Right lobe of liver (tissue), 4 donors: ENCODE data around the gene AP1G2.

Experiments
- POLR2A ChIP-seq: fragments of 450-650 bp; IDR thresholded peaks from one replicate; pipeline ENCODE4 v1.6.1; 2017; ENCODE audit warnings: antibody characterized with exemption, mild to moderate bottlenecking
- TF ChIP-seq, protein P1 (sequence below), 4 donors: fragments of 200-600 bp in 3 of 4; fragments of 450-650 bp in 1 of 4; IDR thresholded peaks; one replicate each; pipeline versions ENCODE4 v1.5.1 to v1.8.0; 2016 to 2022; ENCODE audit warnings: antibody characterized with exemption in 4 of 4, mild to moderate bottlenecking in 2 of 4
- donor health status: DM: no; HTN: no; CAD: no.
- donor health status: DM: no; HTN: no; CAD: no.
- donor health status: DM: no; HTN: yes; CAD: no.

- TF ChIP-seq, protein P1, sequence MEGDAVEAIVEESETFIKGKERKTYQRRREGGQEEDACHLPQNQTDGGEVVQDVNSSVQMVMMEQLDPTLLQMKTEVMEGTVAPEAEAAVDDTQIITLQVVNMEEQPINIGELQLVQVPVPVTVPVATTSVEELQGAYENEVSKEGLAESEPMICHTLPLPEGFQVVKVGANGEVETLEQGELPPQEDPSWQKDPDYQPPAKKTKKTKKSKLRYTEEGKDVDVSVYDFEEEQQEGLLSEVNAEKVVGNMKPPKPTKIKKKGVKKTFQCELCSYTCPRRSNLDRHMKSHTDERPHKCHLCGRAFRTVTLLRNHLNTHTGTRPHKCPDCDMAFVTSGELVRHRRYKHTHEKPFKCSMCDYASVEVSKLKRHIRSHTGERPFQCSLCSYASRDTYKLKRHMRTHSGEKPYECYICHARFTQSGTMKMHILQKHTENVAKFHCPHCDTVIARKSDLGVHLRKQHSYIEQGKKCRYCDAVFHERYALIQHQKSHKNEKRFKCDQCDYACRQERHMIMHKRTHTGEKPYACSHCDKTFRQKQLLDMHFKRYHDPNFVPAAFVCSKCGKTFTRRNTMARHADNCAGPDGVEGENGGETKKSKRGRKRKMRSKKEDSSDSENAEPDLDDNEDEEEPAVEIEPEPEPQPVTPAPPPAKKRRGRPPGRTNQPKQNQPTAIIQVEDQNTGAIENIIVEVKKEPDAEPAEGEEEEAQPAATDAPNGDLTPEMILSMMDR (IDR thresholded peaks at IDR 0.05), result no peak
- no peak for TF ChIP-seq POLR2A
These were observed 44.9 kb downstream of the AP1G2 start for GRCh38 chr14:23522643-23523198.
